Spleen (tissue), 7 donors: ENCODE data around the gene PKHD1.

ENCODE experiments used
- POLR2A ChIP-seq, 3 donors: fragments of 450-650 bp; IDR thresholded peaks; one replicate each; pipeline ENCODE4 v1.5.1; 2017; ENCODE audit warnings: antibody characterized with exemption in 3 of 3, mild to moderate bottlenecking in 1 of 3
- POLR2AphosphoS5 ChIP-seq, 3 donors: sonication (generic); formaldehyde crosslinking; IDR thresholded peaks; one replicate each; pipeline ENCODE4 v1.5.1; 2017; ENCODE audit warnings: antibody characterized with exemption in 3 of 3
- TF ChIP-seq, protein P1 (sequence below), 11 experiments: fragments of 200-600 bp in 7 of 11; fragments of 450-650 bp in 4 of 11; sonication (generic) in 4 of 11; IDR thresholded peaks in 8 of 11; conservative IDR thresholded peaks in 3 of 11; 1 replicate in 7 of 11; 2 replicates in 4 of 11; pipeline versions ENCODE4 v1.4.0 to v1.8.0; 2016 to 2021; ENCODE audit warnings: antibody characterized with exemption in 11 of 11, inconsistent platforms in 4 of 11, mild to moderate bottlenecking in 1 of 11
- donor health status: DM: no; HTN: no; CAD: no; lungs with moderate emphysema.
- donor health status: DM: no; HTN: no; CAD: no.
- donor health status: DM: no; HTN: no; CAD: no.

DNA sequence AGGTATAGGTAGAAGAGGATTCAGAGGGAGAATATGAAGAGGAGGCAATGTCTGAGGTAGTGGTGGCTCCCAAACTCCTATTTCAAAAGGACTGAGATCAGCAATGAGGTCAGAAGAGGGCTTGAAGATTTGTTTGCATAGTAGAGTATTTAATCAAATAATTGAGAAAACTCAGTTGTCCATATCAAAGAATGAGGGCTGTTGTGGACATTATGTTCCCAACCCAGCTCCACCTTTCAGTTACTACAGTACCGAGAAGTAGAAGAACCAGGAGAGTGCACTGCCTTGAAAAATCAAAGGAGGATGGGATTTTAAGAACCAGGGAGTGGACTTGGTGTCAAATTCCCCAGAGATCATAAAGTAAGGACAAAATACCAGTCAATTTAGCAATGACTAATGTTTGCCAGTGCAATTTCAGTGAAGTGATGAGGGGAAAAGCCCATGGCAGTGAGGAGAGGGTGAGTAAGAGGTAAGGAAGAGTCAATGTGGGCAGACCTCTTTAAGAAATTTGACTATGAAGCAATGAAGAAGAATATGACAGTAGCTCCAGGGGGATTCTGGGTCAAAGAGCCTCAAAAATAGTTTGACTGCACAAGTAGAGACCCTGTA lies 382.4 kb downstream of the PKHD1 start:
- TF ChIP-seq, protein P1, sequence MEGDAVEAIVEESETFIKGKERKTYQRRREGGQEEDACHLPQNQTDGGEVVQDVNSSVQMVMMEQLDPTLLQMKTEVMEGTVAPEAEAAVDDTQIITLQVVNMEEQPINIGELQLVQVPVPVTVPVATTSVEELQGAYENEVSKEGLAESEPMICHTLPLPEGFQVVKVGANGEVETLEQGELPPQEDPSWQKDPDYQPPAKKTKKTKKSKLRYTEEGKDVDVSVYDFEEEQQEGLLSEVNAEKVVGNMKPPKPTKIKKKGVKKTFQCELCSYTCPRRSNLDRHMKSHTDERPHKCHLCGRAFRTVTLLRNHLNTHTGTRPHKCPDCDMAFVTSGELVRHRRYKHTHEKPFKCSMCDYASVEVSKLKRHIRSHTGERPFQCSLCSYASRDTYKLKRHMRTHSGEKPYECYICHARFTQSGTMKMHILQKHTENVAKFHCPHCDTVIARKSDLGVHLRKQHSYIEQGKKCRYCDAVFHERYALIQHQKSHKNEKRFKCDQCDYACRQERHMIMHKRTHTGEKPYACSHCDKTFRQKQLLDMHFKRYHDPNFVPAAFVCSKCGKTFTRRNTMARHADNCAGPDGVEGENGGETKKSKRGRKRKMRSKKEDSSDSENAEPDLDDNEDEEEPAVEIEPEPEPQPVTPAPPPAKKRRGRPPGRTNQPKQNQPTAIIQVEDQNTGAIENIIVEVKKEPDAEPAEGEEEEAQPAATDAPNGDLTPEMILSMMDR (IDR thresholded peaks at IDR 0.05 in 8 of 11, conservative IDR thresholded peaks at IDR 0.05 in 3 of 11): no peak
- TF ChIP-seq POLR2A (IDR thresholded peaks at IDR 0.05) (no peak), POLR2AphosphoS5 (IDR thresholded peaks at IDR 0.05) (no peak)
